Lower leg skin (tissue), 3 donors: ENCODE results near the gene SKI.

Experiments
- POLR2A ChIP-seq, 2 donors: fragments of 450-650 bp; IDR thresholded peaks; one replicate each; pipeline ENCODE4 v1.6.1; 2016 to 2017; ENCODE audit warnings: antibody characterized with exemption in 2 of 2, mild to moderate bottlenecking in 1 of 2, moderate library complexity in 1 of 2
- TF ChIP-seq, protein P1 (sequence below), 3 donors: fragments of 450-650 bp; IDR thresholded peaks; one replicate each; pipeline ENCODE4 v1.5.1; 2016; ENCODE audit warnings: antibody characterized with exemption in 3 of 3, mild to moderate bottlenecking in 3 of 3, moderate library complexity in 2 of 3

DNA sequence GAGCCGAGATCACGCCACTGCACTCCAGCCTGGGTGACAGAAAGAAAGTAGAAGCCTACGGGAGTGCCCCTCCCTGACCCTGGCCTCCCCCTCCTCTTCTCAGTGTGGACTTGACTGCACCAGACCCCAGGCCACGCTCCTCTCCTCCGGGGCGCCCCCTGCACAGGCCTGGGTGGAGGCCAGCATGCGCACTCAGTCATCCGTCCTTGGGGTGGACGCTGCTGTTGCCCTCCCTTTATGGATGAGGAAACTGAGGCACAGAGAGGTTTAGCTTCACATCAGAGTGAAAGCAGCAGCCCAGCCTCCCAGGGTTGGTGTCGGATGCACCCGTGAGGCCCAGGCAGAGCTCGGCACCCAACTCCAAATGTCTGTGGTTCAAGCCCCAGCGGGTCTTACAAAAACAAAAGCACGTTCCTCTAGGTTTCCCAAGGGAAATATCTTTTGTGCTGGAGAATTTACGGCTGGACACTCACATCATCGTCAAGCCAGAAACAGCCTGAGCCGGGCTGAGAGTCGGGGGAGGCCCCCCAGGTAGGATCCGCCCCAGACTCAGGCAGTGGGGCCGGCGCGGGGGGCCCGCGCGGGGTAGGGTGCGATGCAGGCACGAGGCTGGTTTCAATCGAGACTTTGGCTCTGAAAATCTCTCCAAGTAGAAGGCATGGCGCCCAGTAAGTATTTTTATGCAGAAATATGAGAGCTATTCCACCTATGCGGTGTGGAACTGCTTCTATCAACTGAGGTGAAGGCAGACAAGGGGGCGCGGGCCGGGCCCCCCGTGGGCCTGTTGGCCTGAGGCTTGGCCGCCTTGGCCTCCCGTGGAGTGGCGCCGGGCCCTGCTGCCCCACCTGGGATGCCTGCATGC is 126.6 kb downstream of the SKI start:
- TF ChIP-seq, protein P1, sequence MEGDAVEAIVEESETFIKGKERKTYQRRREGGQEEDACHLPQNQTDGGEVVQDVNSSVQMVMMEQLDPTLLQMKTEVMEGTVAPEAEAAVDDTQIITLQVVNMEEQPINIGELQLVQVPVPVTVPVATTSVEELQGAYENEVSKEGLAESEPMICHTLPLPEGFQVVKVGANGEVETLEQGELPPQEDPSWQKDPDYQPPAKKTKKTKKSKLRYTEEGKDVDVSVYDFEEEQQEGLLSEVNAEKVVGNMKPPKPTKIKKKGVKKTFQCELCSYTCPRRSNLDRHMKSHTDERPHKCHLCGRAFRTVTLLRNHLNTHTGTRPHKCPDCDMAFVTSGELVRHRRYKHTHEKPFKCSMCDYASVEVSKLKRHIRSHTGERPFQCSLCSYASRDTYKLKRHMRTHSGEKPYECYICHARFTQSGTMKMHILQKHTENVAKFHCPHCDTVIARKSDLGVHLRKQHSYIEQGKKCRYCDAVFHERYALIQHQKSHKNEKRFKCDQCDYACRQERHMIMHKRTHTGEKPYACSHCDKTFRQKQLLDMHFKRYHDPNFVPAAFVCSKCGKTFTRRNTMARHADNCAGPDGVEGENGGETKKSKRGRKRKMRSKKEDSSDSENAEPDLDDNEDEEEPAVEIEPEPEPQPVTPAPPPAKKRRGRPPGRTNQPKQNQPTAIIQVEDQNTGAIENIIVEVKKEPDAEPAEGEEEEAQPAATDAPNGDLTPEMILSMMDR (IDR thresholded peaks at IDR 0.05): no peak
- TF ChIP-seq POLR2A (IDR thresholded peaks at IDR 0.05): no peak
